HFFc6 (cell line): ENCODE results near the gene ITGA8. TPM values are rescaled to one million over a fixed set of nuclear protein-coding genes. Genes with fewer than 3 reads are reported as not detected.

ENCODE experiments used
- DNase-seq: peaks from one replicate; pipeline ENCODE4 v3.0.0-alpha.2; 2018
- H3K27ac Mint-ChIP-seq: 2 replicates; pipeline ENCODE4 v1.8.0; 2020; ENCODE audit warnings: mild to moderate bottlenecking, mixed read lengths
- H3K27me3 Mint-ChIP-seq: 2 replicates; pipeline ENCODE4 v1.8.0; 2021; ENCODE audit warnings: mild to moderate bottlenecking, moderate library complexity, mixed read lengths; ENCODE audit not compliant: insufficient read depth
- H3K36me3 Mint-ChIP-seq: 2 replicates; pipeline ENCODE4 v1.8.0; 2021; ENCODE audit warnings: low read depth, mixed read lengths
- H3K4me1 Mint-ChIP-seq: 2 replicates; pipeline ENCODE4 v1.8.0; 2020; ENCODE audit warnings: low read depth, mixed read lengths
- H3K4me3 Mint-ChIP-seq: 2 replicates; pipeline ENCODE4 v1.8.0; 2020; ENCODE audit warnings: mild to moderate bottlenecking, moderate library complexity, mixed read lengths
- H3K9me3 Mint-ChIP-seq: 2 replicates; pipeline ENCODE4 v1.8.0; 2020; ENCODE audit warnings: mild to moderate bottlenecking, mixed read lengths
- total RNA-seq, 6 experiments: library from RNA; stranded (reverse); fragmentation: NEBNext Ultra II Directional; extraction: Animal tissue kit (Norgen Biotek cat#: 25700); gene quantifications; 2 replicates in 1 of 6; 3 replicates in 5 of 6; pipeline ENCODE4 v1.2.3, GENCODE V29; 2021
- TF ChIP-seq, protein P1 (sequence below): fragments of 200-600 bp; sonication (generic); IDR thresholded peaks from 2 replicates; pipeline ENCODE4 v1.5.0; 2021; ENCODE audit warnings: antibody characterized with exemption, mild to moderate bottlenecking

ITGA8 gene
- total RNA-seq, 6 experiments from 2014 or later = not detected

- TF ChIP-seq, protein P1, sequence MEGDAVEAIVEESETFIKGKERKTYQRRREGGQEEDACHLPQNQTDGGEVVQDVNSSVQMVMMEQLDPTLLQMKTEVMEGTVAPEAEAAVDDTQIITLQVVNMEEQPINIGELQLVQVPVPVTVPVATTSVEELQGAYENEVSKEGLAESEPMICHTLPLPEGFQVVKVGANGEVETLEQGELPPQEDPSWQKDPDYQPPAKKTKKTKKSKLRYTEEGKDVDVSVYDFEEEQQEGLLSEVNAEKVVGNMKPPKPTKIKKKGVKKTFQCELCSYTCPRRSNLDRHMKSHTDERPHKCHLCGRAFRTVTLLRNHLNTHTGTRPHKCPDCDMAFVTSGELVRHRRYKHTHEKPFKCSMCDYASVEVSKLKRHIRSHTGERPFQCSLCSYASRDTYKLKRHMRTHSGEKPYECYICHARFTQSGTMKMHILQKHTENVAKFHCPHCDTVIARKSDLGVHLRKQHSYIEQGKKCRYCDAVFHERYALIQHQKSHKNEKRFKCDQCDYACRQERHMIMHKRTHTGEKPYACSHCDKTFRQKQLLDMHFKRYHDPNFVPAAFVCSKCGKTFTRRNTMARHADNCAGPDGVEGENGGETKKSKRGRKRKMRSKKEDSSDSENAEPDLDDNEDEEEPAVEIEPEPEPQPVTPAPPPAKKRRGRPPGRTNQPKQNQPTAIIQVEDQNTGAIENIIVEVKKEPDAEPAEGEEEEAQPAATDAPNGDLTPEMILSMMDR = no peak
- Mint-ChIP-seq H3K9me3 (no peaks in the 10 kb centered on the region), H3K27me3 (peaks cover 6% of the 10 kb centered on the region), H3K27ac (no peak overlapping the region), H3K4me1 (no peaks in the 10 kb centered on the region), H3K4me3 (no peak overlapping the region), H3K36me3 (no peaks in the 10 kb centered on the region)
- DNase-seq = no peak
These were observed 15.7 kb downstream of the ITGA8 start for GRCh38 chr10:15703944-15704580.

- TF ChIP-seq, protein P1 = no peak
- Mint-ChIP-seq H3K27ac (no peak overlapping the region), H3K4me1 (no peaks in the 10 kb centered on the region), H3K27me3 (peaks cover 9% of the 10 kb centered on the region), H3K36me3 (no peaks in the 10 kb centered on the region), H3K9me3 (no peaks in the 10 kb centered on the region), H3K4me3 (no peak overlapping the region)
- DNase-seq = no peak
These were observed 16.4 kb downstream of the ITGA8 start for GRCh38 chr10:15703151-15703880.

DNA sequence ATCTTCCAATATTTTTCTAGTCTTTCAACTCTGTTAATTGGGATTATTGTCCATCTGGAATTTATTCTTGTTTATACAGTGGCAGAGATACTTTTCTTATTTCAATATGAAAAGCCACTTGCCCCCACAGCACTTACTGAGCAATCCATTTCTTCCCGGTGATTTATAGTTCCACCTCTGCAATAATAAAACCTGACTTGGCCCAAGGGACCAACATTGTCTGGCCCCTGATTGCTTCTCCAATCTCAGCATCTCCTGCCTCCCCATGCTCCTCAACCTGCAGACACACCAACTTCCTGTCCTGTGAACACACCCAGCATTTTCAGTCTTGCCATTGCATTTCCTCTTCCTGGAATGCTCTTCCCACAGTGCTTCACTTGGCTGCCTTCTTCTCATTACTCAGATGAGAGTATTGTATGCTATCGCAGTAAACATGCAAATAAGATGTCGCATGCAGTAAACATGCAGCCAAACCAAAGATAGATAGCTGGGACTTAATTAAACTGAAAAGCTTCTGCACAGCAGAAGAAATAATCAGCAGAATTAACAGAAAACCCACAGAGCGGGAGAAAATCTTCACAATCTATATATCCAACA lies 19.5 kb downstream of the ITGA8 start:
- H3K9me3 Mint-ChIP-seq = no peaks in the 10 kb centered on the region
- no peak overlapping the region for H3K27ac Mint-ChIP-seq
- H3K4me3 Mint-ChIP-seq = no peak overlapping the region
- no peaks in the 10 kb centered on the region for H3K4me1 Mint-ChIP-seq
- TF ChIP-seq, protein P1 = no peak
- H3K27me3 Mint-ChIP-seq = peaks cover 10% of the 10 kb centered on the region
- no peaks in the 10 kb centered on the region for H3K36me3 Mint-ChIP-seq
- DNase-seq = no peak

- no peaks in the 10 kb centered on the region for H3K36me3 Mint-ChIP-seq
- no peaks in the 10 kb centered on the region for H3K9me3 Mint-ChIP-seq
- TF ChIP-seq, protein P1 = no peak
- H3K4me3 Mint-ChIP-seq = no peak overlapping the region
- H3K4me1 Mint-ChIP-seq = no peaks in the 10 kb centered on the region
- H3K27ac Mint-ChIP-seq = no peak overlapping the region
- DNase-seq = no peak
- H3K27me3 Mint-ChIP-seq = peaks cover 7% of the 10 kb centered on the region
These were observed 23.9 kb downstream of the ITGA8 start for GRCh38 chr10:15695852-15696251.

- H3K4me3 Mint-ChIP-seq = no peak overlapping the region
- TF ChIP-seq, protein P1 = no peak
- DNase-seq = no peak
- H3K4me1 Mint-ChIP-seq = no peaks in the 10 kb centered on the region
- H3K9me3 Mint-ChIP-seq = no peaks in the 10 kb centered on the region
- no peaks in the 10 kb centered on the region for H3K36me3 Mint-ChIP-seq
- no peak overlapping the region for H3K27ac Mint-ChIP-seq
- H3K27me3 Mint-ChIP-seq = peaks cover 3% of the 10 kb centered on the region
These were observed 29.7 kb downstream of the ITGA8 start for GRCh38 chr10:15690031-15690430.
